ENCODE measurements around the gene UXT.
"Not testable (repeated sequence)": the region's sequence is repeated elsewhere in the genome, so short reads cannot be mapped to it uniquely, and the experiment has no call there.

Gene UXT, protein sequence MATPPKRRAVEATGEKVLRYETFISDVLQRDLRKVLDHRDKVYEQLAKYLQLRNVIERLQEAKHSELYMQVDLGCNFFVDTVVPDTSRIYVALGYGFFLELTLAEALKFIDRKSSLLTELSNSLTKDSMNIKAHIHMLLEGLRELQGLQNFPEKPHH

DNA sequence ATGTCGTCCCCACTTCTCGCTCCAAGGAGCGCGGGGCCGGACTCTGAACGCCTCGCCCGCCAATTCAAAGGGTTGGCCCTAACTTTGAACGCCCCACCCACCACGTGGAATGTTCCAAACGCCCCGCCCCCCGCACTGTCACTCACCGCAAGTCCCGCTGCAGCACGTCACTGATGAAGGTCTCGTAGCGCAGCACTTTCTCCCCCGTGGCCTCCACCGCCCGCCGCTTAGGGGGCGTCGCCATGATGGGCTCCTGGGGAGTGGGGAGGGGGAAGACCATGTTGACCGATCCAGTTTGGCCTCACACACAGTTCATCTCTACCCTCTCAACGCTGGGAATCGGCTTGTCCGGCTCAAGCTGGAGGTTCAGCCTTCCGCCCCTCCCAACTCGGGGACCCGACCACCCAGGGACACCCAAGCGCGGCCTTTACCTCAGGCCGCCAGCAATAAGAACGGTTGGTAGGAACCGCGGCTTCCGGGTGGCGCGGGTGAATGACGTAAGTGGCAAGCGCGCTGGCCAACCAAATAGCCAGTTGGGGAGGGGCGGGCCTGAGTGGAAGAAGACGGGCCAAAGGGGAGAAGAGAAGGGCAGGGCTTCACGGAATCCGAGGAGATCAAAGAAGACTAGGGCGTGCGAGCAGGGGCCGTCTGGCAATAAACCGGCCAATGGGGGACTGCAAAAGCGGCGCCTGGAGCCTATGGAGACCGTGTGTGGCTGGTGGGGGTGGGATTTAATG lies at the start of gene UXT:
UXT (minus strand) TSS at position 497 of the 737 bp plus-strand sequence; CDS start at position 244, 253 bp downstream.
- peak; percentile 58 for FAIRE-seq

DNA sequence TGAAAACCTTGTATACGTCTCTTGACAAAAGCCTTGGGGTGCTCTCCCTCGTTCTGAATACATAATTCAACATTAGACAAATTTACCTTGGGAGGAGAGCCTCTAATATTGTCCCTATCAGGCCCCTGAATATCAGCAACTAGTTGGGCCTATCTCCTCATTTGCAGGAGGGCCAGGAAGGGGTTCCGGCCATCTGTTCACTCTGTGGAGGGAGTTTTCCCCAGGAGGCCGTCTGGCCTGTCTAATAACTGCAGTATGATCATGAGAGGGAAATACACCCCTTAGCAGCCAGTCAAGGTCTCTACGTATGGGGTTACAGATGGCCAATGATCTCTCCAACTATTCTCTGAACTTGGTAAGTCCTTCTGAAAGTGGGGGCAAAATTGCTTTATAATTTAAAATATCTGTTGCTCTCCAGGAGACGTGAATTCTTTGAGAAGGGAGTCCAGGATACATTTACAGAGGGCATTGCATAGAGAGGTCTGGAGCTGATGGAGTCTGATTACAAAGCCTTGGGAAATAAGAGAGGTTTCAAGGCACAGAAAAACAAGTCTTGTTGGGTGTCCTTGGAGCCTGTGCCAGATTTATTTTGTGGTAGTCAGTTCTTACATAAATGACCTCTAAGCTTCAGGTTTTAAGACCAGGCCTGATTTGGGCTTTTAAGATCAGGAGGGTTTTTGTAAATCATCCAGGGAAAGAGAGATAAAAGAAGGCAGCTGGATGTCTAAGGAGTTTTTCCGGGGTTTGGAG lies 48.2 kb upstream of the UXT start:
- FAIRE-seq (no peak), DNase-seq (ENCODE audit: insufficient read length, low spot score) (no peak)

More for the DNA sequence above, at the start of gene UXT:
- DNase-seq (ENCODE audit: insufficient read length, low spot score): peak; percentile 73

DNA sequence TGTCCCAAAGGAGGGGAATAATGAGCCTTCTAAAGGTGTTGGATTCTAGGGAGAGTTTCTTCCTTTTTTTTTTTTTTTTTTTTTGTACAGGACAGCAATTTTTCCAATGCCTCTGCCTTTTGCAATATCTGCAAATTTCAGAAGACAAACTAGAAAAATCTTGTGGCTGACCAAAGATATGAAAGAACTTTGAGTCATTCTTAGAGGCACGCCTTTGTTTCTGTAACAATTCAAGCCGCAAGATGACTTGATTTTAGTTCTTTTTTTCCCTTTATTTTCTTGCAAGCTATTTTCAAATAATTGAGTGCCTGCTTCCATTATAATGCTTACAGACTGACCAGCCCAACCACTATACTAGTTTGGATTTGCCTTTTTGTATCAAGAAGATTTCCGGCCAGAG lies 47.6 kb upstream of the UXT start:
- DNase-seq (ENCODE audit: insufficient read length, low spot score): no peak
- FAIRE-seq: no peak

DNA sequence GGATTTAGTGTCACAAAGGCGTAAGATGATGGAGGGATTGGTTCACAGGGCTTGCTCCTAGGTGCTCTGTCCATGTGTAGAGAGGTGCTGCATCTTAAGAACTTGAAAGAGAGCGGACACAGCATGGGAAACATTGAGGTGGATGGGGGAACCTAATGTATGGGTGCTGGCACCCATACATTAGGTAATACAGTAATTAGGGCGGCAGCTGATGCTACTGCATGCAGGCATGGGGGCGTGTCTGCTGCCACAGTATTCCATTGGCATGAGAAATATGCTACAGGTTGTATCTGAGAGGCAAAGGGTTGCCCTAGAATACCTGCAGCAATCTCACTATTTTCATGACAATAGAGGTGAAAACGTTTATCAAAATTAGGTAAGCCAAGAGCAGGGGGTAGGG lies 45.8 kb upstream of the UXT start:
- no peak for FAIRE-seq

DNA sequence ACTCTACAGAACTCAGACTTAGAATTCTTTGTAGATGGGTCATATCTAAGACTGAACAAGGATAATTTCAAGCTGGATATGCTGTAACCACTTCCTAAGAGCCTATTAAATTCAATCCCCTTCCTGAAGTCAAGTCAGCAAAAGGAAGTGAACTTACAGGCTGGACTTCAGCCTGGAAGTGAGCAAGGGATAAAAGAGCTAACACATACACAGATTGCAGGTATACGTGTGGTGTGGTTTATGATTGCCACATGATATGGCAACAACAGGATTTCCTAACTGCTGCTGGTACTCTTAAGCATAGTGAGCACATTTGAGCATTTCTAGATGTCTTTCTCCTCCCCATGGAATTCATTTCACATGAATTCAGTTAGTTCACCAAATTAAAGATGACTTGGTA lies 38.2 kb upstream of the UXT start:
- FAIRE-seq (no peak), DNase-seq (ENCODE audit: insufficient read length, low spot score) (no peak)

More for the DNA sequence above, 45.8 kb upstream of the UXT start:
- DNase-seq (ENCODE audit: insufficient read length, low spot score): no peak

DNA sequence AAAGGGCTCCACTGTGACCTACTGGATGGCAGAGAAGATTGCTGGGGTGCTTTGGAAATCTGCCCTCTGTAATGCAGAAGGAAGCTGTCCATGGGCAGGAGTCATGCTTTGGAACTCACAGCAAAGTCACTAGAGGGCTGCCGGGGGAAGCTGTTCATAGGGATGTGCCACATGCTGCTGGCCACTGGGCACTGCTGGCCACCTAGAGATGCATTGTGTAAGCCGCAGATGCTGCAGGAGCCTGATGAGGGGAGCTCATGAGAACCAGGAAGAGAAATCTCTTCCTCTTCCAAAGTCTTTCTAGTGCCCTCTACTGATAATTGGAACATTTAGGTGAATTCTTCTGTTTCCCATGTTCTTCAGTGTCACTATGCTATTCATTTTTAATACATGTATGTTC lies 31.2 kb upstream of the UXT start:
- peak; percentile 1 for DNase-seq (ENCODE audit: insufficient read length, low spot score)
- no peak for FAIRE-seq

DNA sequence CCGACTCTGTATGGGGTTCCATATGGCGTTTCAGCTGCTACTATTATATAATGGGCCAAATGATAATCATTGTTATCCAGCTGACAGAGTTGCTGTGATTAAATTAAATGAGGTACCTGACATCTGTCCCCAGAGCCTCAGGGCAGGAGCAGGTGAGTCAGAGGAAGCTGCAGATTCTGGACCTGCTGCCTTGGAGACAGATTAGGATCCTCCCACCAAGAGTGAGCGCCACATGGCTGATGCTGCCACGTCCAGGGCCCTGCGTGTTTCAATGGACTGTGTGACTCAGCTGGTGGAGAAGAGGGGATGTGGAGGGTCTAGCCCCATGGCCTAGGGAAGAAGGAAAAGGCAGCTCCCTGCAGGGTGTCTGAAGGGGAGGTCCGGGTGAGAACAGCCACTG lies 28.3 kb upstream of the UXT start:
- FAIRE-seq: no peak

DNA sequence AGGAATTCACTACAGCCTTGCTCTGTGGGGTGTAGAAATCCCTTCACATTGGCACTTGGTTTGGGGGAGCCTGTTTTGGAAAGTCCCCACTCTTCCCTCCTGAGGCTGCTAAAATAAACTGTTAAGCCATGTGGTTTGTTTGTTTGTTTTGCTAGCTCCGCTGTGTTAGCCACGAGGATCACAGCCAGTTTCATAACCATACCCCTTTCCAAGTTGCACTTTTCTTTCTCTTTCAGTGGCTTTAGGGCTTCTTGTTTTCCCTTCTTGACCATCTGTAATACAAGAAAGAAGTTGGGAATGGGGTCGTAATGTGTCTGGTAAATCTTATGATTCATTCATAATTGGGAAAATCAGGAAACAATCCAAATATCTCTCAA lies 24.8 kb upstream of the UXT start:
- no peak for FAIRE-seq

More for the DNA sequence above, 28.3 kb upstream of the UXT start:
- DNase-seq (ENCODE audit: insufficient read length, low spot score): no peak

DNA sequence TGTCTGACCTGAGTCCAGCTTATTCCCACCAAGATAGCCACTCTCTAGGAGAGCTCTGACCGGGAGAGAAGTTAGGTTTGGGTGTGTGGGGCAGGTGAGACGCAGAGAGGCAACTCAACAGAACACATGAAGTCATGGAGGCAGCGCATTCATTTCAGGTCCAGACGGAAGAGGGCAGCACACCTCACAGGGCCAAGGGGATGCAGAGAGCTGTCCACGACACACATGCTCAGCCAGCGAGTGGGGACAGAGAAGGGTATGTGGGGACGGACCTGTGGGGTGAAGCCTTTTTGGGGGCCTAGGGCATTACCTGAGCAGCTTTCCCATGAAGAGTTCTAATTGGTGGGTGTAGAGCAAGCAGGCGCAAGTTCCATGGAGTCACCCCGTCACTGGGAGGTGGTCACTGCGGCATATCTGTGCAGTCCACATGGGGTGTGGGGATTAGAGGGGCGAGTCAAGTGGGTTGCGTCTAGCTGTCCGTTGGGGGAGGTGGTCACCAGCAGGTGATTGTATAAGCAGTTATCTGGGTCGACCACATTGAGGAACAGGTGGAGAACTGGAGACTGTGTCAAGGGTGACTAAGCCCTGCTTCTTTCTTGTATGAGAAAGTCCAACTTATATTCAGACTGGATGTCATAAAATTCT lies 24.3 kb upstream of the UXT start:
- DNase-seq (ENCODE audit: insufficient read length, low spot score): no peak
- no peak for FAIRE-seq

More for the DNA sequence above, 24.8 kb upstream of the UXT start:
- no peak for DNase-seq (ENCODE audit: insufficient read length, low spot score)

DNA sequence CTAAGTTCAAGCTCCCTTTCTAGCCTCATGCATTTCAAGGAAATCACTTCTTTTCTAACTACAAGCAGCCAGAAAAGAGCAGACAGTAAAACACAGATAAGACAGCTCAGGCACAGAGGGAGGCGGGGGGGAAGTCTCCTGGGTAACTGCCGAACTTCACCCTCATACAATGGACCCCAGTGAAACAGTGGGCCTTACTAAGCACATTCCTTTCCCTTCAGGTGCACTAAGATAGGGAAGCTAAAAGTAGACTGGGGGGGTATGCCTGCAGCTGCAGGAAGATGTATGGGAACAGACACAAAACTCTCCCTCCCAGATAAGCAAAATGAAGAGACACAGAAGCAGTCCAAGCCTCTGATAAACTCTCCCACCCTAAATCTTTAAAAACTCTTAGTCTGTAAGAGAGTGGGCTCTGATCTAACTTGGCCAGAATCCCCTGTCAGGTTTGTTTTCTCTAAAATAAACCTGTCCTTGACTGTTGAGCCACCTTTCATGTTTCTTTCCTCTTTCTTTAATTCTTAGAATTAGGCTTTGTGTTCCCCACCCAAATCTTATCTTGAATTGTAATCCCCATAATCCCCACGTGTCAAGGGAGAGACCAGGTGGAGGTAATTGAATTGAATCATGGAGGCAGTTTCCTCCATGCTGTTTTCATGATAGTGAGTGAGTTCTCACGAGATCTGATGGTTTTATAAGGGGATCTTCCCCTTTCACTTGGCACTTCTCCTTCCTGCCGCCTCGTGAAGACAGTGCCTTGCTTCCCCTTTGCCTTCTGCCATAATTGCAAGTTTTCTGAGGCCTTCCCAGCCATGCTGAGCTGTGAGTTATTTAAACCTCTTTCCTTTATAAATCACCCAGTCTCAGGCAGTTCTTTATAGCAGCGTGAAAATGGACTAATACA lies 17.2 kb upstream of the UXT start:
- not testable (repeated sequence) for DNase-seq (ENCODE audit: insufficient read length, low spot score); FAIRE-seq

DNA sequence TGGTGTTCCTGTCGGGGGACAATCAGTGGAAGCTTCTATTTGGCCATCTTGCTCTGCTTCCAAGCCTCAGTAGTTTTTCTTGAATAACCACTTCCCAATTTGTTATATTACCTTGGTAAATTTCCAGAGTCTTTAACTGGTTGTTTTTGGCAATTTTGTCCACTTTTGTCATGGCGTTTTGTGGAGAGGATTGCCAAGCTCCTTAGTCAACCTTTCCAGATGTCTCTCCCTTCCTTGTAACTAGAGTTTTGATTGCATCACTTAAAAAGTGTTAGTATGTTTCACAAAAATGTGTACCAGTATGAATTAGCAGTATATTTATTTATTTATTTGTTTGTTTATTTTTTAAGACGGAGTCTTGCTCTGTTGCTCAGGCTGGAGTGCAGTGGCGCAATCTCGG lies 15.8 kb upstream of the UXT start:
- FAIRE-seq (no peak), DNase-seq (ENCODE audit: insufficient read length, low spot score) (no peak)

DNA sequence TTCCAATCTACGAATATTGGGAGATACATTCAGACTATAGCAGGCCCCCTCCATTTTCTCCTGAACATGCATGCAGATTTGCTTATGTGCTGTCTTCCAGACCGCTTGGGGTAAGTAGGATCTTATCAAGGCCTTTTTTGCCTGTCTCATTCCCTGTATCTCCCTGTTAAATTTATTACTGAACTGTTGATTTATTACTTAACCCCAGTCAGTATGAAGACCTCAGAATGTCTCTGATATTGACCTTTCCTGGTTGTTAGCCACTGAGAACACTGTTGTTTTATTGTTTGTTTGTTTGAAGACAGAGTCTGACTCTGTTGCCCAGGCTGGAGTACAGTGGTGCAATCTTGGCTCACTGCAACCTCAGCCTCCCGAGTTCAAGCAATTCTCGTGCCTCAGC lies 6.8 kb upstream of the UXT start:
- FAIRE-seq: not testable (repeated sequence)

DNA sequence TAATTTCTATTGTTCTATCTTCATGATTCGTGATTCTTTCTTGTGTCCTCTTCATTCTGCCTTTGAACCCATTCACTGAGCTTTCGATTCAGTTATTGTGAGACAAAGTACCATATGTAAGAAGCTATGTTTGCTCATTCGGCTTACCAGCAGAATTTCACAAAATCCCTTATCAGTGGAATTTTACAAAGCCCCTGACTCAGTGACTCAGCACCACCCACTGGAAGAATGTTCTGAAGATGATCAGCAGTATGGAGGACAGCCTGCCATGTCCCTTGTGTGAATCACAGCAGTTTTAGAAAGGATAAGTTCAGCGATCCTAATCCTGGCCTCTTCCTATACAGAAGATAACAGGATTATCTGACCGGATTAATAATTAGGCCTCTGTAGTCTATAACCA lies 5.8 kb upstream of the UXT start:
- no peak for DNase-seq (ENCODE audit: insufficient read length, low spot score)
- no peak for FAIRE-seq

More for the DNA sequence above, 6.8 kb upstream of the UXT start:
- DNase-seq (ENCODE audit: insufficient read length, low spot score): not testable (repeated sequence)

DNA sequence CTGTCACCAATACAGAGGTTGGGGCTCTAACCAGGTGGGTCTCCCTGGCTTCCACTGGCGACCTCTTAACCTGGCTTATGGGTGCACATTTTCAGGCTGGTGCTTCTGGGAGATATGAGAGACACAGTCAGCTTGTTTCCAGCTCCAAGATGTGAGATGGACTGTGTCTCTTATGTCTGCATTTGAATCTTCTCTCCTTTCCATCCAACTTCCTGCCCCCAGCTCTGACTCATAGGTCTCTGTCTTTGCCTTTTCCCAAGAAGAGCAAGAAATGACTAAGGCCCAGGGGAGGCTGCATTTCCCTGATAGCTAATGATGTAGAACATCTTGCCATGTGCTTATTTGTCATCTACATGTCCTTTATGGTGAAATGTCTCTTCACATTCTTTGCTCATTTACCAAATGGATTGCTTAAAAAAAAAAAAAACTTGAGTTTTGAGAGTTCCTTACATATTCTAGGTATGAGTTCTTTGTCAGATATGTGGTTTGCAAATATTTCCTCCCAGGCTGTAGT lies 3.2 kb upstream of the UXT start:
- DNase-seq (ENCODE audit: insufficient read length, low spot score) (peak; percentile 14), FAIRE-seq (no peak)

DNA sequence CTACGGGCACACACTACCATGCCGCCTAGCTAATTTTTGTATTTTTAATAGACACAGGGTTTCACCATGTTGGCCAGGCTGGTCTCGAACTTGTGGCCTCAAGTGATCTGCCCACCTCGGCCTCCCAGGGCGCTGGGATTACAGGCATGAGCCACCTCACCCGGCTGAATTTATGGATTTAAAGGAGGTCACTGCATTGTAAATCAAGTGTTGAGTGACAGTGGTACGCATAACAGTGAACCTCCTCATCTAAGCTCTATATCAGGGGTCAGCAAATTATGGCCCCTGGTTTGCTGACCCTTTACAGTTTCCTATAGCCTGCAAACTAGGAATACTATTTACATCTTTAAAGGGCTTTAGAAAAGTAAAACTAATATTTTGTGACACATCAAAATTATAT lies 2.6 kb upstream of the UXT start:
- FAIRE-seq (no peak), DNase-seq (ENCODE audit: insufficient read length, low spot score) (no peak)

DNA sequence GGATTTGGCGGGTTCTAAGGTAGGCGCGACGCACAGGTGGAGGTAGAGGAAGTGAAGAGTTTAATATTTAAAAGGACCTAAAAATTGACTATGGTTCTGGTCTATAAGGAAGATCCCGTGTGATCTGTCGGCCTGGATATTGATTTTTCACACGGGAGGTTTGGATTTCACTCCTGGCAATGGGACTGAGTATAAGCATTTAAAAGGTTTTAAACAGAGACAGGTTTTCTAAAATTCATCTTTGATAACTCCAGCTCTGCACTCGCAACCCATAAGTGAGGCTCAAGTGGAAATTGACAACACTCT lies 394 bp upstream of the UXT start:
- FAIRE-seq (no peak), DNase-seq (ENCODE audit: insufficient read length, low spot score) (no peak)

DNA sequence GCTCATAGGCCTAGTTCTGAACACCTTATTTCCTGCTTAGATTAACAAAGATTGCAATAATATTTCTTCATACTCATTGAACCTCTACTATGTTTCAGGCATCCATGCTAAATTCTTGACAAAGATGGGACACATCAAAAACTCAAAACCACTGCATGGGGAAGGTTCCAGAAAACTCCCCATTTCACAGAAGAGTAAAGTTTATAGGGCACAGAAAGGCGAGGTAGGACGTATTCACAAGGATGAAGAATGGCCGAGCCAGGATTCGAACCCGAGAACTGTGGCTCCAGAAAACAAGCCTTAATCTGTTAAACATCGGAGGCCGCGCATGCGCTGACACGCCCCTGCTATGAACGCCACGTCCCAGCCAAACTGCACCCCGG lies 688 bp downstream of the UXT start:
- no peak for DNase-seq (ENCODE audit: insufficient read length, low spot score)
- FAIRE-seq: no peak

DNA sequence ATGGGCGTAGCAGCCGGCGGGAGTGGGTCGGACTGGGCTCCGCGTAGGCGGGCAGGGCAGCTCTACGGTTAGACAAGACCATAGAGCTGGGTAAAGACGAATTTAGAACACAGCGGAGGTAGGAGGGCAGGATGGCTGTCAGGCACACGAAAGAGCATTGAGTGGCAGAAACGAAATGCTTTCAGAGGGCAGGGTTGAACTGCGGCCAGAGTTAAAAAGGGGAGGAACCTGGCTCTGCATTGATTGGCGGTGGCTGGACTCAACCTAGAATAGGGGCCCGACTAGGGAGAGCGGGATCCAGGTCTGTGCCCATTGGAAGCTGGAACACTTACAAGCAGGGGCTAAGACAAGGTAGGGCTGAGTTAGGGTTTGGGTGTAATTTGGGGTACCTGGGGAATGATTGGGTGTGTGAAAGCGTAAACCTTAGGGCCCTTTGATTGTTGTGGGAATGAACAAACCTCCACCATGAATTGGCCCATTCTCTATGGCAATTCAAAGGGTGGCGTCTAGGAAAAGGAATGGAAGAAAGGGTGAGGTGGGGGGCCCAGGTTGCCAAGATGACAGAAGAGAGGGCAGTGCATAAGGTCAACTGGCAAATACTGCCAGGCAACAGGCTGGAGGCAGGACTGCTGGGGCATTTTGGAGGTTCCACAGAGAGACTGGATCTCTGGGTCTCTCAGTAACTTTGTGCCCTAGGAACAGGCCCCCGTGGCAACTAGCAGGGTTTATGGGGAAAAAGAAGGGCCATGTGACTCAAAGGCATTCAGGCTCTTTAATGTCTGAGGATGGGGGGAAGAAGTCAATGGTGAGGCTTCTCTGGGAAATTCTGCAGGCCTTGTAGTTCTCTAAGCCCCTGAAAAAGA lies 7.7 kb downstream of the UXT start:
- FAIRE-seq (no peak), DNase-seq (ENCODE audit: insufficient read length, low spot score) (no peak)
